Activated naive CD4-positive, alpha-beta T cell treated with anti-CD3 and anti-CD28 coated beads, Interleukin-2, amount 50 U/mL, for 24 hours (primary cell): ENCODE data around the gene DLGAP4.

Experiments used
- H3K27ac Mint-ChIP-seq: one replicate; pipeline ENCODE4 v1.8.0; 2021; ENCODE audit warnings: mild to moderate bottlenecking, mixed read lengths
- H3K27me3 Mint-ChIP-seq: one replicate; pipeline ENCODE4 v1.8.0; 2021; ENCODE audit warnings: mixed read lengths
- H3K36me3 Mint-ChIP-seq: one replicate; pipeline ENCODE4 v1.8.0; 2021; ENCODE audit warnings: mixed read lengths
- H3K4me1 Mint-ChIP-seq: one replicate; pipeline ENCODE4 v1.8.0; 2021; ENCODE audit warnings: mixed read lengths
- H3K4me3 Mint-ChIP-seq: one replicate; pipeline ENCODE4 v1.8.0; 2021; ENCODE audit warnings: mild to moderate bottlenecking, mixed read lengths
- H3K9me3 Mint-ChIP-seq: one replicate; pipeline ENCODE4 v1.8.0; 2021; ENCODE audit warnings: mixed read lengths

DLGAP4 gene

DNA sequence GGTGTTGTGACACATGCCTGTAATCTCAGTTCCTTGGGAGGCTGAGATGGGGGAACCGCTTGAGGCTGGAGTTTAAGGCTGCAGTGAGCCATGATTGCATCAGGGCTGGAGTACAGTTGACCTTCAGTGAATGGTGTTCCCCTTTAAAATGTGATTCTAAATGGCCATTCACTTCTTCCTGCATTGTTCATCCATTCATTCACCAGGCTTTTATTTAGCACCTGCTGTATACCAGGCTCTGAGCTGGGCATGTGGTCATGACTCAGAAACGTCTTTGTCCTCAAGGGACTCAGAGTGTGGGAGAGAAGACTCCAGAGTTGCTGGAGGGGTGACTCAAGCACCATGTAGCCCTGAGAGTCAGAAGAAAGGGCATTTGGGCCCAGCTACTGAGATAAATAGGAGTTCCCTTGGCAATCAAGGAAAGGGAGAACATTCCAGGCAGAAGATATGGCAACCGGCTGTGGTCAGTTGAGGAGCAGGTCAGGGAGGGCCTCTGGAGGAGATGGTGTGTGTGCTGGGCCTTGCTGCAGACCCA is 101.1 kb downstream of the DLGAP4 start:
- H3K4me3 Mint-ChIP-seq, result no peak overlapping the region
- no peaks in the 10 kb centered on the region for H3K9me3 Mint-ChIP-seq
- no peak overlapping the region for H3K27ac Mint-ChIP-seq
- H3K27me3 Mint-ChIP-seq, result peaks cover 5% of the 10 kb centered on the region
- H3K4me1 Mint-ChIP-seq, result no peaks in the 10 kb centered on the region
- H3K36me3 Mint-ChIP-seq, result no peaks in the 10 kb centered on the region

DNA sequence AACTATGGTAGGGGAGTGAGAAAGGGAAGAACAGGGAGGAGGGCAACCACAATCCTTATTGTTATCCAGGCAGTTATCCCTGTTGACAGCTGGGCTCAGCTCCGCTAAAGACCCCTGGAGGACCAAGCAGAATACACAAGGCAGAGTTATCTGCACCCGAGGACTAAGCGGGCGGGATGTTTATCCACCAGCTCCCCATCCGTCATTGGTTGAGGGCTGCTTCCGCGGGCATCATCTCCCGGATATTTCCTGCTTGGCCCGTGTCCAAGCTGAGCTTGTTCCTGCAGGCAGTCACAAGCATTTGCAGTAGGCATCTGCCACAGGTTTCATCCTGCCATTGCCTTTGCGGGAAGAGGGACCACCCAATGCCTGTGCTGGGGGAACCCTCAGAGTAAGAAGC is 102.1 kb downstream of the DLGAP4 start:
- Mint-ChIP-seq H3K27me3 (peaks cover 1% of the 10 kb centered on the region), H3K4me3 (no peak overlapping the region), H3K27ac (no peak overlapping the region), H3K36me3 (no peaks in the 10 kb centered on the region), H3K4me1 (no peaks in the 10 kb centered on the region), H3K9me3 (no peaks in the 10 kb centered on the region)

DNA sequence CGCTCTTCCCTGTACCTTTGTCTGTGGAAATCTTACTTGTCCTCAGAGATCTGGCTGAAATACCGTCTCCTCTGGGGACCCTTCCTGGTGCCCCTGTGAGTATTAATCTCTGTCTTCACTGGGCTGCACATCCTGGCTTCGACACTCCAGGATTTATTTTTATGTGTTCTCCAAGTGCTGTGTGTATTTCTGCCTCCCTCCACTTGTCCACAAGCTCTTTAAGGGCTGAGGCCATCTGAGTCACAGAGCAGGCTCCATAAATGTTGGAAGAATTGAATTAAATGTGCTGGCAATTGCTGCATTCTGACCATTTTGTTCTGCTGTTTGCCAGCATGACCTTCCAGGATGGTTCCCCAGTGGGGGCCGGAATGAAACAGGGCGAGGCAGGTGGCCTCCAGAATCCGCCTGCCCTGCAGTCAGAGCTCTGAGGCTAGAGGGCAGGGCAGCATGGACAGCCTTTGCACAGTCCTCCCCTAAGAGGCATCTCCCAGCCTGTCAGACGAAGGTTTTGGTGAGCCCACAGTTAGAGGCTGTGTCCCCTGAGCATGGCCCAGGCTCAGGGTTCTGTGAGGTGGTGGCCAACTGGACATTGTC is 105.8 kb downstream of the DLGAP4 start:
- Mint-ChIP-seq H3K9me3 (no peaks in the 10 kb centered on the region), H3K27ac (no peak overlapping the region), H3K4me1 (no peaks in the 10 kb centered on the region), H3K27me3 (no peaks in the 10 kb centered on the region), H3K4me3 (no peak overlapping the region), H3K36me3 (no peaks in the 10 kb centered on the region)

DNA sequence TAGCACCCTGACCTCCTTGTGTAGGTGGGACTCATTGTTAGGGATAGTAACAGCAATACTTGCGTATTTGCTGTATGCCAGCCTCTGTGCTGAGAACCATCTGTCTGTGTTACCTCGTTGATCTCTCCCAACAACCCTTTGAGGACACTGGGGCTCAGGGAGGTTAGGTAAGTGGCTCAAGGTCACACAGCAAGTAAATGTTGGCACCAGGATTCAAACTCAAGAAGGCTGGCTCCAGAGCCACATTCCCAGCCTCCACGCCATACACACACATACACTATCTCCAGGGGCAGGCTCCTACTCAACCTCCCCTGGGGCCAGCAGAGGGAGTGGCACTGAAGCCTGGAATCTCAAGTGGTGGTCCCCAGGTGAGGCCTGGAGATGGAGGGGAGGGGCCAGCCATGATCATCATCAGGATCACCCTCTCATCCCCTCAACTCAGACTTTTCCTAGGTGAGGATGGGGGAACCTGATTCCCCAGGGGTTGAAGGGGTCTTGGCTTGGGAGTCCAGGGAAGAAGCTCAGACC is 109.4 kb downstream of the DLGAP4 start:
- no peaks in the 10 kb centered on the region for H3K36me3 Mint-ChIP-seq
- peaks cover 3% of the 10 kb centered on the region for H3K27me3 Mint-ChIP-seq
- no peaks in the 10 kb centered on the region for H3K4me1 Mint-ChIP-seq
- no peak overlapping the region for H3K27ac Mint-ChIP-seq
- H3K9me3 Mint-ChIP-seq, result no peaks in the 10 kb centered on the region
- H3K4me3 Mint-ChIP-seq, result no peak overlapping the region

DNA sequence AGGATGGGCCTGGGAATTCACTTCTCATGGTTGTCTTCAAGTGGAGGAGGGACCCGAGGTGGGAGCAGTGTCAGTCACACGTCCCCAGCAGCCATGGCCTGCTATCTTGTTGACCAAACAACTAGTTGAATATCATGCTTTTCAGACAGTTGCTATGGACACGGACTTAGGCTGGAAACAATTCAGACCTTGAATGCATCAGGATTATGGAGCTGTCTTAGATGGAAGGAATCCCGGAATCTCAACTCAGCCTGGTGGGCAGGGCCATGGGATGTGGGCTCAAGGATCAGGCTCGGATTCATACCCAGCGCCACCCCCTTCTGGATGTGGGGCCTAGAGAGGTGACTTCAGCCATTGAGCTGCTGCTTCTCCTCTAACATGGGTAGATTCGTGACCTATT is 112.6 kb downstream of the DLGAP4 start:
- Mint-ChIP-seq H3K36me3 (no peaks in the 10 kb centered on the region), H3K27ac (no peak overlapping the region), H3K4me3 (no peak overlapping the region), H3K4me1 (no peaks in the 10 kb centered on the region), H3K9me3 (no peaks in the 10 kb centered on the region), H3K27me3 (peaks cover 7% of the 10 kb centered on the region)

DNA sequence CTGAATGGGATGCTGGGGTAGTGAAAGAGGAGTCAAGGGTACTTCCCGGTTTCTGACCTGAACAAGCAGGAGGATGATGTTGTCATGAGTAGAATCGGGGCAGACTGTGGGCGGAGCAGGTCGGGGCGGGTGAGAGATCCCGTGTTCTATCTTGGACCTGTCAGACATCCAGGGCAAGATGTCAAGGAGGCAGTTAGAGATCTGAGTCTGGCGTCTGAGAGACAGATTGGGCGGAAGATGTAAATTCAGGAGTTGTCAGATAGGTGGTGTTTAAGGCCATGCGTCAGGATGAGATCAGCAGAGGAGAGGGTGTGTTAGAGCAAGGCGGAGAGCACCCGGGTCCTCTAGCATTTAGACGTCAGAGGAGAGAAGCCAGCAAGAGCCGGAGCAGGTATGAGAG is 115.5 kb downstream of the DLGAP4 start:
- H3K4me1 Mint-ChIP-seq, result no peaks in the 10 kb centered on the region
- no peak overlapping the region for H3K4me3 Mint-ChIP-seq
- peaks cover 7% of the 10 kb centered on the region for H3K27me3 Mint-ChIP-seq
- H3K9me3 Mint-ChIP-seq, result no peaks in the 10 kb centered on the region
- no peaks in the 10 kb centered on the region for H3K36me3 Mint-ChIP-seq
- H3K27ac Mint-ChIP-seq, result no peak overlapping the region

DNA sequence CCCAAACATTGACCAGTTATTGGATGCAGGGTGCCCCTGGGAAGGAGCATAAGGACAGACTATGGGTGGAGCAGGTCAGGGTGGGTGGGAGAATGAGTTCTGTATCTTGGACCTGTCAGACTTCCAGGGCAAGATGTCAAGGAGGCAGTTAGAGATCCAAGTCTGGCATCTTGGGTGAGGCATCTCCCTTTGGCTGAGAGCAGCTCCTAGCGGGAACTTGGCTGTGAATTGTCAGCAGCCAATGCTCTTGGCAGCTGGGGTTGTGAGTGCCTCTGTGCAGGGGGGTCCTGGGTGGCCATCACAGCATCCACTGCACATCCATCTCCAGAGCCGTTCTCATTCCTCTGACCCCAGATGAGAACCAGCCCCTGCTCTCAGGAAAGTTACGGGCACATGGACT is 118.2 kb downstream of the DLGAP4 start:
- Mint-ChIP-seq H3K27me3 (peaks cover 7% of the 10 kb centered on the region), H3K36me3 (no peaks in the 10 kb centered on the region), H3K4me3 (no peak overlapping the region), H3K4me1 (no peaks in the 10 kb centered on the region), H3K9me3 (no peaks in the 10 kb centered on the region), H3K27ac (no peak overlapping the region)

DNA sequence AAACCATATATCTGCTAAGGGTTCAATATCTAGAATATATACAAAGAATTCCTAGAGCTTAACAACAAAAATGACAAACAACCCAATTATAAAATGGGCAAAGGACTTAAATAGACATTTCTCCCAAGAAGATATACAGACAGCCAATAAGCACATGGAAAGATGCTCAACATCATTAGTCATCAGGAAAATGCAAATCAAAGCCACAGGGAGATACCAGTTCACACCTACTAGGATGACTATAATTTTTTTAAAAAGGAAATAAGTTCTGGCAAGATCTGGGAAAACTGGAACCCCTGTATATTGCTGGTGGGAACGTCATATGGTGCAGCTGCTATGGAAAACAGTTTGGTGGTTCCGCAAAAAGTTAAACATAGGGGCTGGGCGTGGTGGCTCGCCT is 119.0 kb downstream of the DLGAP4 start:
- Mint-ChIP-seq H3K27me3 (peaks cover 5% of the 10 kb centered on the region), H3K4me1 (no peaks in the 10 kb centered on the region), H3K9me3 (no peaks in the 10 kb centered on the region), H3K4me3 (no peak overlapping the region), H3K27ac (no peak overlapping the region), H3K36me3 (no peaks in the 10 kb centered on the region)

DNA sequence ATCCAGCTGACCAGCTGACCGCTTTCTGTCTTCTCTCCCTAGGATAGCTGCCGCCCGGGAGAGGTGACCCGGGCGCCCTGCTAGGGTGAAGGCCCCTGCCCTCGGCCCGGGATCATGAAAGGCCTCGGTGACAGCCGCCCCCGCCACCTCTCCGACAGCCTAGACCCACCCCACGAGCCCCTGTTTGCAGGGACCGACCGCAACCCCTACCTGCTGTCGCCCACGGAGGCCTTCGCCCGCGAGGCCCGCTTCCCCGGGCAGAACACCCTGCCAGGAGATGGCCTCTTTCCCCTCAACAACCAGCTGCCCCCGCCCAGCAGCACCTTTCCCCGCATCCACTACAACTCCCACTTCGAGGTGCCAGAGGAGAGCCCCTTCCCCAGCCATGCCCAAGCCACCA is 125.5 kb downstream of the DLGAP4 start:
- no peaks in the 10 kb centered on the region for H3K9me3 Mint-ChIP-seq
- no peaks in the 10 kb centered on the region for H3K36me3 Mint-ChIP-seq
- no peak overlapping the region for H3K4me3 Mint-ChIP-seq
- no peaks in the 10 kb centered on the region for H3K27me3 Mint-ChIP-seq
- no peaks in the 10 kb centered on the region for H3K4me1 Mint-ChIP-seq
- H3K27ac Mint-ChIP-seq, result no peak overlapping the region

DNA sequence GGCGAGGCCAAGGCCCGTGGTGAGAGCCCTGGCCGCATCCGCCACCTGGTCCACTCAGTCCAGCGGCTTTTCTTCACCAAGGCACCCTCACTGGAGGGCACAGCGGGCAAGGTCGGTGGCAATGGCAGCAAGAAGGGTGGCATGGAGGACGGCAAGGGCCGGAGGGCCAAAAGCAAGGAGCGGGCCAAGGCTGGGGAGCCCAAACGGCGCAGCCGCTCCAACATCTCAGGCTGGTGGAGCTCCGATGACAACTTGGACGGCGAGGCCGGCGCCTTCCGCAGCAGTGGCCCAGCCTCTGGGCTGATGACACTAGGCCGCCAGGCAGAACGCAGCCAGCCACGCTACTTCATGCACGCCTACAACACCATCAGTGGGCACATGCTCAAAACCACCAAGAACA is 126.0 kb downstream of the DLGAP4 start:
- Mint-ChIP-seq H3K36me3 (no peaks in the 10 kb centered on the region), H3K27me3 (no peaks in the 10 kb centered on the region)

DNA sequence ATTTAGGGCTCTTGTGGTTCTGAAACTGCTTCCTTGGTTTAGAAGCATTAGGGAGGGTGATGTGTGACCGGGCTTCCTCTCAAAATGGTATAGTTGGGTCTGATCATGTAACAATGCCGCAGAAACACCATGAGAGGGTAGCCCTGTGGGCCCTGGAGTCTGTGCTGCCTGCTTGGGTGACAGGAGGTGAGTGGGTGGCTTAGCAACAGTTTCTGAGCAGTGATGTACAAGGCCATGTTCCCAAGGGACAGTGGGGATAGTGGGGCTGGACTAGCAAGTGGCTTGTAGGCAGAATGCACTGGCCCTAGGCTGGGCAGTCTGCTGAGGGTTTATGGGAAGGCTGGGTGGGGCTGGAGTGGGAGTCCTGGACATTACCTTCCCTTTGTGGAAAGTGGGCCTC is 128.2 kb downstream of the DLGAP4 start:
- H3K27ac Mint-ChIP-seq, result peak overlapping the region; percentile 24
- no peaks in the 10 kb centered on the region for H3K36me3 Mint-ChIP-seq
- peaks cover 4% of the 10 kb centered on the region for H3K4me1 Mint-ChIP-seq
- no peak overlapping the region for H3K4me3 Mint-ChIP-seq
- no peaks in the 10 kb centered on the region for H3K9me3 Mint-ChIP-seq
- H3K27me3 Mint-ChIP-seq, result no peaks in the 10 kb centered on the region

More for the DNA sequence above, 126.0 kb downstream of the DLGAP4 start:
- H3K27ac Mint-ChIP-seq, result no peak overlapping the region
- no peak overlapping the region for H3K4me3 Mint-ChIP-seq
- H3K4me1 Mint-ChIP-seq, result peaks cover 4% of the 10 kb centered on the region
- no peaks in the 10 kb centered on the region for H3K9me3 Mint-ChIP-seq

DNA sequence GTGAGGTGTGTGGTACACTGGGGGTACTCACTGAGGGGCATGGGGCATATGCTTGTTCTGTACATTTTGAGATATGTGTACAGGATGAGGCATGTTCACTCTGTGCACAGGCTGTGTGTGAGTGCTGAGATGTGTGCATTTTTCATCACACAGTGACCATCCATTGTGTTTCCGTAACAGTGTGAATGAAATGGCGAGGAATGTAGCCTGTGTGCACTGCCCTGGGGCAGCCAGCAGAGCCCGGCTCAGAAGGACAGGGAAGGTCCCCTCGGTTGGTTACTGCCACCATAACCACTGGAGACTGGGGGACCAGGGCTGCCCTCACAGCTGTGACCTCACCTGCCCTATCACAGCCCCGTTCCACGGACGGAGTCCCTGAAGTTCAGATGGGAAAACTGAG is 129.0 kb downstream of the DLGAP4 start:
- Mint-ChIP-seq H3K36me3 (no peaks in the 10 kb centered on the region), H3K4me3 (no peak overlapping the region)

DNA sequence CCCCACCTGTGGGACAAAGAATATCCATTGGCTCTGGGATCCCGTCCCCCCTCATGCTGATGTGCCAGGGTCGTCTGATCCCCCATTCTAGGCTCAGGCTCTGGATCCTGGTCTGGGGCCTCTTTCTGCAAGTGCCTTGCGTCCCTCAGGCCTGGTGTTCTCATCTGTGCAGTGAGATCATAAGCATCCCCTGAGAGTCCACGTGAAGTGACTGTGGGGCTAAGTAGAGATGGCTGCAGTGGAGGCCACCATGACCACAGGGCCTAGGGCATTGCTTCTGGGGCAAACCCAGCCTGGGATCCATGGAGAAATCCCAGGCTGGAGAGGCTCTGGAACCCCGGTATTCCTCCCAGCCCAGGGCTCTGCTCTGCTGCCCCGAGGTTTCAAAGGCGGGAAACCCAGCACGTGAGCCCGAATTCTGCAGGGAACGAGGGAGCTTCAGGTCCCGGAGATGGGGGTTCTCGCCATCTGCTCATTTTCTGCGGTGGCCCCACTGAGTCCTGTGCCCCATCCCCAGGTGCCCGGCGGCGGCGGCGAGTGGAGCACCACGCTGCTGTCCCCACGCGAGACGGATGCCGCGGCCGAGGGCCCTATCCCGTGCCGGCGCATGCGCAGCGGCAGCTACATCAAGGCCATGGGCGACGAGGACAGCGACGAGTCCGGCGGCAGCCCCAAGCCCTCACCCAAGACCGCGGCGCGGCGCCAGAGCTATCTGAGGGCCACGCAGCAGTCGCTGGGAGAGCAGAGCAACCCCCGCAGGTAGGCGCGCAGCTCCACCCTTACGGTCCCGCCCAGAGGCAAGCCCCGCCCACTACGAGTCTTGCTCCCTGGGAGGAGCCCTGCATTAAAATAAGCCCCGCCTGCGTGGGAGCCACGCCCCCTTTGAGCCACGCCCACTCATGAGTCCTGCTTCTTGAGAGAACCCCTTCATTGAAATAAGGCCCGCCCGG is 129.7 kb downstream of the DLGAP4 start:
- no peaks in the 10 kb centered on the region for H3K9me3 Mint-ChIP-seq
- peaks cover 4% of the 10 kb centered on the region for H3K4me1 Mint-ChIP-seq
- no peaks in the 10 kb centered on the region for H3K27me3 Mint-ChIP-seq
- peak overlapping the region; percentile 61 for H3K4me3 Mint-ChIP-seq
- H3K27ac Mint-ChIP-seq, result no peak overlapping the region
- no peaks in the 10 kb centered on the region for H3K36me3 Mint-ChIP-seq

More for the DNA sequence above, 129.0 kb downstream of the DLGAP4 start:
- Mint-ChIP-seq H3K4me1 (peaks cover 4% of the 10 kb centered on the region), H3K27me3 (no peaks in the 10 kb centered on the region), H3K9me3 (no peaks in the 10 kb centered on the region), H3K27ac (no peak overlapping the region)

DNA sequence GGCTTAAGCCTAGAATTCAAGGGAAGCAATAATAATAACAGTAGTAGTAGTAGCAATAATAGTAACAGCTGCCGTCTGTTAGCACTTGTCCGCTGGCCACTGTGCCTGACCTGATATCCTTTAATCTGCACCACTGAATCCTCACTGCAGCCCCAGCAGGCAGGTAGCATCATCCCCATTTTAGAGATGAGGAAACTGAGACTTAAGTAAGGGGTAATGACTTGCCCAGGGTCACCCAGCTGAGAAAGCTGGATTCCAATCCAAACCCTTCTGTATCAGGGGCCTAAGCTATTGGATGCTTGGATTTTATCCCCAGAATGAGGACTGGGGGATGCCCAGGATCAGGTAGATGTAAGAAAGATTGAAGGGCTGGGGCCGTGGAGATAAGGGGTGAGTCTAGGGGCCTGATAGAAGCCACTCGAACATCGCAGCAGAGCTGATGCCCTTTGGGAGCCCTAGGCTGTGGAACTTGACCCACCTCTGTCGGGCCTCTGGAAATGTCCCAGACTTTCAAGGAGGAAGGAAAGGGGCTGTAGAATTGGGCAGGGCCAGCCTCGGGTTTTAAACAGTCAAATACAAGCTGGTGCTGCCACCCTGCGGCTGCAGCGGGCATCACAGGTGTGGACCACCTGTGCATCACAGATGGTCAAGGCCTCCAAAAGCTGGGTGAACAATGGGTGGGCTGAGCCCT is 133.0 kb downstream of the DLGAP4 start:
- H3K4me3 Mint-ChIP-seq, result no peak overlapping the region
- H3K27ac Mint-ChIP-seq, result no peak overlapping the region
- no peaks in the 10 kb centered on the region for H3K27me3 Mint-ChIP-seq
- no peaks in the 10 kb centered on the region for H3K9me3 Mint-ChIP-seq
- no peaks in the 10 kb centered on the region for H3K36me3 Mint-ChIP-seq
- peaks cover 4% of the 10 kb centered on the region for H3K4me1 Mint-ChIP-seq

DNA sequence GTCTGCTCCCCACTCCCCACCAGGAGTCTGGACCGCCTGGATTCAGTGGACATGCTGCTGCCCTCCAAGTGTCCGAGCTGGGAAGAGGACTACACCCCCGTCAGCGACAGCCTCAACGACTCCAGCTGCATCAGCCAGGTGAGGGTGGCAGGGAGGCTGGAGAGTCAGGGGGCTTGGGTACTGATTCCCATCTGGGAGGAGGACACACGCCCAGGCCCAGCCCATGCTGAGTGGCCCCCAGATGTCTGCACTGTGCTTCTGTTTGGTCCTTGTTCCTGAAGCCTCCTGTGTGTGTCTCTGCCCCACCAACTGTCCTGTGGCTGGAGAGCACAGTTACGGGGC is 133.6 kb downstream of the DLGAP4 start:
- H3K27me3 Mint-ChIP-seq, result no peaks in the 10 kb centered on the region
- H3K36me3 Mint-ChIP-seq, result no peaks in the 10 kb centered on the region
- H3K27ac Mint-ChIP-seq, result no peak overlapping the region
- no peak overlapping the region for H3K4me3 Mint-ChIP-seq
- peaks cover 4% of the 10 kb centered on the region for H3K4me1 Mint-ChIP-seq
- no peaks in the 10 kb centered on the region for H3K9me3 Mint-ChIP-seq
